NCI-H460 (cell line): ENCODE results near the gene TMX2. TPM values are rescaled to one million over a fixed set of nuclear protein-coding genes. Genes with fewer than 3 reads are reported as not detected.
"Not testable (repeated sequence)": the region's sequence is repeated elsewhere in the genome, so short reads cannot be mapped to it uniquely, and the experiment has no call there.

Source experiments
- DNase-seq: peaks from one replicate; pipeline ENCODE4 v3.0.0-alpha.2; 2016; ENCODE audit warnings: low read depth; ENCODE audit errors: extremely low read depth
- polyA plus RNA-seq: library from polyadenylated mRNA; depleted of rRNA; stranded (reverse); fragments of >200 nt; gene quantifications from 2 replicates; pipeline ENCODE4 v1.2.3, GENCODE V29; 2014; cell fraction: nucleus; rRNA removed
- total RNA-seq: library from RNA; depleted of rRNA; stranded (reverse); fragments of >200 nt; shearing (Covaris generic); gene quantifications from 2 replicates; pipeline ENCODE4 v1.2.3, GENCODE V29; 2014; rRNA removed

Gene TMX2, protein sequence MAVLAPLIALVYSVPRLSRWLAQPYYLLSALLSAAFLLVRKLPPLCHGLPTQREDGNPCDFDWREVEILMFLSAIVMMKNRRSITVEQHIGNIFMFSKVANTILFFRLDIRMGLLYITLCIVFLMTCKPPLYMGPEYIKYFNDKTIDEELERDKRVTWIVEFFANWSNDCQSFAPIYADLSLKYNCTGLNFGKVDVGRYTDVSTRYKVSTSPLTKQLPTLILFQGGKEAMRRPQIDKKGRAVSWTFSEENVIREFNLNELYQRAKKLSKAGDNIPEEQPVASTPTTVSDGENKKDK
- 124 and 126 TPM in 2 replicates for total RNA-seq
- polyA plus RNA-seq, result 123 and 131 TPM in 2 replicates

DNA sequence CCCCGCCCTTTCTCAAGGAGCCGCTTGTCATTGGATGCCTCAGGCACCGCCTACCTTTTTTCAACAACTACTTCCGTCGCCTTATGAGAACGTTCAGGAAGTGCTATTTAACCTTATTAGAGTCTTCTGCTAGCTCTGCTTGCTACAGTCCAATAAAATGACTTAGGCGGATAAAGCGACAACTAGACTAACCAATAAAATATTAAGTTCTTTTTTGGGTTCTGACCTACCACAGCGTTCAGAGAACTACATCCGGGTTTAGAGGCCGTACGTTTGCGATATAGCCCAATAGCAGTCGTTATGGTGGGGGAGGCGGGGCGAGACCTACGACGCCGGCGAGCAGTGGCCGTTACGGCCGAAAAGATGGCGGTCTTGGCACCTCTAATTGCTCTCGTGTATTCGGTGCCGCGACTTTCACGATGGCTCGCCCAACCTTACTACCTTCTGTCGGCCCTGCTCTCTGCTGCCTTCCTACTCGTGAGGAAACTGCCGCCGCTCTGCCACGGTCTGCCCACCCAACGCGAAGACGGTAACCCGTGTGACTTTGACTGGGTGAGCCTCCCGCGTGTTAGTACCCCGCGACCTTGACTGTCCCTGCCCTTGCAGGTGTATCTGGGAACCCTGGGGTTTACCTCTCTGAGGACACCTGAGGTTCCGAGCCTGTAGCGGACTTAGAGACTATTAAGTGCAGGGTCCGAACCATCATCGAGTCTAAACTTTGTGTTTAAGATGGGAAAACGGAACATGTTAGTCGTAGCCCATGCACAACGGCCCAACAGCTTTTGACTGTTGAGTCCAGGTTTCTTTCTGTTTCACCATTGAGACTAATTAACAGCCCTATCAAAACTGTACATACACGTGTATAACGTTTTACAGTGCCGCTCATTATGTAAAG, at the start of gene TMX2:
Gene TMX2, plus strand, starts transcription at position 338 of the 895 bp plus-strand sequence. Its CDS starts 26 bp downstream, at position 364.
- peak; percentile 97 for DNase-seq

DNA sequence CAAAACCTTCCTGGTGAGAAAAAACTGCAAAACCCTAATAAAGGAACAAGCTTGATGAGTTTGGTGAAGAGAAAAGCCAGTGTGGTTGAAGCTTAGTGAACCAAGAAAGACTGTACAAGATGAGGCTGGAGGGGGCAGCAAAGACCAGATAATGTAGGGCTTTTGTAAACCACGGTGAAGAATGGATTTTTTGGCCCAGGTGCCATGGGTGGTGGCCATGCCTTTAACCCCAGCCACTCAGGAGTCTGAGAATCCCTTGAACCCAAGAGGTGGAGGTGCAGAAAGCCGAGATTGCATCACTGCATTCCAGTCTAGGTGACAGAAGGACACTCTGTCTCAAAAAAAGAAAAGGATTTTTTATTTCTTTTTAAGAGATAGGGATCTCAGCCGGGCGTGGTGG, 49.5 kb upstream of the TMX2 start:
- DNase-seq, result no peak

DNA sequence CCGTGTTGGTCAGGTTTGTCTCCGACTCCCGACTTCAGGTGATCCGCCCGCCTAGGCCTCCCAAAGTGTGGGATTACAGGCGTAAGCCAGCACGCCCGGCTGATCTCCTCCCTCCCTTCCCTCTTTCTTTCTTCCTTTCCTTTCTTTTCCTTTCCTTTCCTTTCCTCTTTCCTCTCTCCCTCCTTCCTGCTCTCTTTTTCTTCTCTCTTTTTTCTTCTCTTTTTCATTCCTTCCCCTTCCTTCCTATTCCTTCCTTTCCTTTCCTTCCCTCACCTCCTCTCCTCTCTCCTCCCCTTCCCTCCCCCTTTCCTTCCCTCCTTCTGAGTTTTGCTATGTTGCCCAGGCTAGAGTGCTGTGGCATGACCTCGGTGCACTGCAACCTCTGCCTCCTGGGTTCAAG, 48.4 kb upstream of the TMX2 start:
- no peak for DNase-seq

DNA sequence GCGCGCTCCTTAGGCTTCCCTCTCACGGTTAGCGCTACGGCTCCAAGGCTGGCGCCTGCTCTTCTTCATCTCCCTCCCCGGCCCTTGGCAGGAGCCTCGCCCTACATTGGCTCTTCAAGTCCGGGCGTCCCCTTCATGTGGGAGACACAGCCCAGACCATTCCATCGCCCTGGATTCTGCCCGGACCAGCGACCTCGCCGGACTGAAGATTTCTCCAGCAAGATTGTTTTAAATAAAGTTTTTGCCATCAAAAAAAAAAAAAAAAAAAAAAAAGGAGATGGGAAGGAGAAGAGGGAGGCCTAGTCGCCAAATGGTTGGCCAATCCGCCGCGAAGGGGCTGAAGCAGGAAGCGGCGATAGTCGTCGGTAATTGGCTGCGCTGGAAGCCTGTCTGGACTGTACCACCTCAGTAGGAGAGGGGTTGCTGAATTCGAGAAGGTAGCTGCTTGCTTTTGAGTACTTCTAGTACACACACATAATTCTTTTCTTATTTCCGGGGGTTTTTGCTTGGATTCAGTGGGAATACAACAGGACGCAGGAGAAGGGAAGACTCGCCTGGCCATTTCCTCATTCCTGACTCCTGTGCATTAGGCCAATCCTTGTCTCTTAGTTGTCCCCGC, 45.2 kb upstream of the TMX2 start:
- peak; percentile 94 for DNase-seq

DNA sequence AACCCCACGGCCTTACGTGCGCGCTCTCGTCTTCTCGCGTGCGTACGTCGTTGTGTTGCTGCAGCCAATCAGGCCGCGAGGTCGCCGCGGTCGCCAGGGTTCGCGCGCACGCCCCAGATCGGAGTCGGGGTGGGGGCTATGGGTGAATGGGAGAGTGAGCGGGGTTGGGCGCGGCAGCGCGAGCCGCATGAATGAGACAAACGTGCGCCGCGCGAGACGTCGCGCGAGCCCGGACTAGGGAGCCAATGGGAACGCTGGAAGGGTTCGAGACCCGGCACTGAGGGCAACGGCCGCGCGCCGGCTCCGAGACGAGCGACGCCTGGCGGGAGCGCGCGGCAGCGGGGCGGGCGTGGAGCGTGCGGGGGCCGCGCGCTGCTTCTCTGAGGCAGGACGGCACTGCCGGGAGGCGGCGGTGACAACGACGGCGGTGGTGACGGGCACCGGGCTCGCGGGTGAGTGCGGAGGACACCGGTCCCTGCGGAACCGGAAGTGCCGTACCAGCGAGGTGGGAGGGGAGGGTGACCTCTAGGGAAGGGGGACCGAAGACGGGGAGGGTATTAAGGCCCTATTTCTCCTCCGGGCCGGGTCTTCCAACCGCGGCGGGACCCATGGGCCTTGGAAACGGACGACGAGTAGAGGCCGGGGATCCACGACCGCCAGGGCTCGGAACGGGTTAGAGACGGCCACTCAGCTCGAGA, 44.5 kb upstream of the TMX2 start, which contains the start of gene ZDHHC5:
Gene ZDHHC5, plus strand, starts transcription at position 379 of the 698 bp plus-strand sequence. CDS start 4,977 bp downstream, outside the sequence.
- DNase-seq, result peak; percentile 96

DNA sequence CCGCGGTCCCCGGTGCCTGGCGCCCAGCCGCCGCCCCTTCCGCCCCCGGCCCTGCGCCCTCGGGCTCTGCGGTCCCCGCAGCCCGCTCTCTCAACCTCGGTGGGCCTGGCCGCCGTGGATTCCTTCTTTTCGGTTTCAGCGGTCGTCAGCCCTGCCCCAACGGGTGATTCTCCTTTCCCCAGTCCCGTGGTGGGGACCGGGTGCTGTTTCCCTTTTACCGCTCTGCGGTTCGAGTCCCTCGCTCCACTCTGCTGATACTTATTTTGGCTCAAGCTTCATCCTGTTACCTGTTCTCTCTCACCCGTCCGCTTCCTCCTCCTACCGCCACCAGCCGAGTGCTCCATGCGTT, 44.0 kb upstream of the TMX2 start:
- DNase-seq, result no peak

DNA sequence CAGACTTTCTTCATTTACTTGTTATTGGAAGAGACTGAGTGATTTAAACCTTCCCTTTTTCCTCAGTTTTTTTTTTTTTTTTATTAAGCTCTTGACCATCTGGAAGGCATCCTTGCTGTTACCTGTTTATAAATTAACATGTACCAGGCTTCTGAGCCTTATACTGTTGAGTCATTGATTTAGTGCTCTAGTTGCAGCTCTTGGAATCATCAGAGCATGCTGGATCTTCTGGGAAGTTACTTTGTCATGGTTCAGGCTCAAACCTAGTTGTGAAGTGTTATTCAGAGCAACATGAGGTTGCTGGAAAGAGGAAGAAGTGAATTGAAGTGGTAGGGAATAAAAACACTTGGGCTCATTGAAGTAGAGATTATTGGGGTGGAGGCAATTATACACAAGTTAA, 38.1 kb upstream of the TMX2 start:
- no peak for DNase-seq

DNA sequence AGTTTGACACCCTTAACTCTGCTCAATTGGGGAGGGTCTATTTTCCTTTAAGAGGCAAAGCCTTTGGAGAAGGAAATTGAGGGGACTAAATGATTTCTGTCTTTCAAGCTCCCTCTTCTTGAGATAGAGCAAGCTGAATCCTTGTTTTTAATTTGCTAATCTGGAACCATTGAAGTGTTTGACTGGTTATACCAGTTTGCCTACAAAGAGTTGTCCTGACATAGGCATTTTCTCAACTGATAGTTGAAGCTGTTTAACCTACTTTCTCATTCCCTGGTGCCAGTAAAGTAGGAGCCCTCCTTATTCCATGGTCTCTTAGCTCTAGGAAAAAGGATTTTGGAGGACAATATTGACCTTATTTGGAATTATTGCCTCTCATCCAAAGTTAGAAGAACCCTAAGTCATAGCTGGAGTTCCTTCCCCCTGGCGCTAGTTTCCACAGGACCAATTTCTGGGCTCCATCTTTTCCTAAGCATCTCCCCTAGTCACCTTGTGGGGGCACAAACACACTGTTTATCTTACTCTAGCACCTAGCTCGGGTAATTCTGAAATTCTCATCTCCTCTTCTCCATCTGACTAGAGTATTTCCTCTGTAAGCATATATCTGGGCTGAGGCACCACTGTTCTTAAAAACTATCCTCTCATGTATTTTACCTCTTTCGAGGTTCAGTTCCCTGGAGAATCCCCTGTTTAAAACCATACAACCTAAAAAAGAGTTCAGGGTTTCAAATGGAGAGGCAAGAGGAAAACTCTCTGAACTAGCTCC, 37.0 kb upstream of the TMX2 start:
- DNase-seq, result no peak

DNA sequence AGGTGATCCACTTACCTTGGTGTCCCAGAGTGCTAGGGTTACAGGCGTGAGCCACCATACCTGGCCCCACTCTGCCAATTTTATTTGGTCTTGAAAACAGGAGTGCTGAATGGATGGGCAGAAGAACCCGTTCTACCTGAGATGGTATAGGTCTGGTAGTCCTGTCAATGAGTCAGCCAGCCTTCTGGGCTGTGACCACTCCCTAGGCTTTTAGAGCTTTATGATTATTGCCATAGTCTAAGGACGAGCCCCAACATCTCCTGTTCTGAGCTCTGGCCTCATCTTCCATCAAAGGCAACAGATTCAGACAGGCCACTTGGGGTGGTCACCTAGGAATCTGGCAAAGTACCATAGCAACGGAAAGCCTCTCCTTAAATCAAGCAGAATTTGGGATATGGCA, 33.0 kb upstream of the TMX2 start:
- no peak for DNase-seq

DNA sequence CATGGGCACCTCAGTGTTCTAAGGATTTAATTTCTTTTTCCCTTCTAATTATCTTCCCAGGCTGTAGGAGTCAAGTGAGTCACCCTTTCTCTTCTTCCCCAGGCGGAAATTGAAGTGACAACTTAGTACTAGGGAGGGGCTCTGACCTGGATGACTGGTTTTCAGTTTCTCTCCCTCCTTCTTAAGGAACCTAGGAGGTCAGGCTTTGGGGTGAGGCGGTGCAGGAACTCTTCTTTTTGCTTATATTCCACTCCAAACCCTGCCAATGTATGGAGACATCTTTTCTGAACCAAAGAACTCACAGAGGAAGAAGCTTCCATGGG, 31.9 kb upstream of the TMX2 start:
- no peak for DNase-seq

DNA sequence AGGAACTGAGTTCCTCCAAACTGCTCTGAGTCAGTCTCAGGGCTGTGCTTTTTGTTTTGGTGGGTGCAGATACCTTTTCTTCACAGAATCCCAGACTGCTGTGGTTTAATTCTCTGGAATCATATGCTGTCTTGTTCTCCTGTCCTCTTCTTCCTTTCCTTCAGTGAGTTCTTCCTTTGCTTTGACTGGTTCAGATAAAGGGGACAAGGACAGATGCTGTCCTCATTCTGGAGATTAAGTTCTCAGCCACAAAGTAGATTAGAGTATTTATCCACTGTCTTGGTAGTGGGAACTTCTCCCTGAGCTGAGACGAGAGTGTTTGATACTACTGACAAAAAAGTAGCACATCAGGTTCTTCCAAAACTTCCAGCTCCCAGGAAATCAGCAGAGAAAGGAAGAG, 31.2 kb upstream of the TMX2 start:
- DNase-seq, result no peak

DNA sequence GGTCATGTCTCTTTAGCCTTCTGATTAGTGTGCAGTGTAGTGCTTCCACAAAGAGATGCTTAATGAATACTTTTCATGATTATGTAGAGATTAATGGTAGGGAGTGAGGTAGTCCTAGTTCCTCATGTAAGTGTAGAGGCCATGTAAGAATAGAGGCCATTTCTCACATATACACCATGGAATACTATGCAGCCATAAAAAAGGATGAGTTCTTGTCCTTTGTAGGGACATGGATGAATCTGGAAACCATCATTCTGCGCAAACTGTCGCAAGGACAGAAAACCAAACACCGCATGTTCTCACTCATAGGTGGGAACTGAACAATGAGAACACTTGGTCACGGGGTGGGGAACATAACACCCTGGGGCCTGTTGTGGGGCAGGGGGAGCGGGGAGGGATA, 21.9 kb upstream of the TMX2 start:
- DNase-seq, result not testable (repeated sequence)

DNA sequence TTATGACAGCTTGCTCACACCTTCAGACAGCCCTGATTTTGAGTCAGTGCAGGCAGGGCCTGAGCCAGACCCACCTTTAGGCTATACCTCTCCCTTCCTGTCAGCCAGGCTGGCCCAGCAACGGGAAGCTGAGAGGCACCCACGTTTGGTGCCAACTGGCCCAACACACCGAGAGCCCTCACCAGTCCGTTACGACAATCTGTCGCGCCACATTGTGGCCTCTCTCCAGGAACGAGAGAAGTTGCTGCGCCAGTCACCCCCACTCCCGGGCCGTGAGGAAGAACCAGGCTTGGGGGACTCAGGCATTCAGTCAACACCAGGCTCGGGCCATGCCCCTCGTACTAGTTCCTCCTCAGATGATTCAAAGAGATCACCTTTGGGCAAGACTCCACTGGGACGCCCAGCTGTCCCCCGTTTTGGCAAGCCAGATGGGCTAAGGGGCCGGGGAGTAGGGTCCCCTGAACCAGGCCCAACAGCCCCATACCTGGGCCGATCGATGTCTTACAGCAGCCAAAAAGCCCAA, 13.5 kb upstream of the TMX2 start:
- no peak for DNase-seq

DNA sequence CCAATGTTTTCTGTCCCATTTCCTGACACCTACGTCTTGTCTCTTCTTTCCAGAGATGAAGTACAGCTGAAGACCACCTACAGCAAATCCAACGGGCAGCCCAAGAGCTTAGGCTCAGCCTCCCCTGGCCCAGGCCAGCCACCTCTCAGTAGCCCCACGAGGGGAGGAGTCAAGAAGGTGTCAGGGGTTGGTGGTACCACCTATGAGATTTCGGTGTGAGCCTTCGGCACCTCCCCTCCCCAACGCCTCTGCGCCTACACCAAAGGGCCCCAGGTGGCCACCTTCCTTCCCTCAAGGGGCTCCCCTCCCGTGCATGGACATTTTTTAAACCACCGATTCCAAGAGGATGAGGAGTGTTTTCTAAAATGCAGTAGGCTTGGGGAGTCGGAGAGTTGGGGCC, 12.6 kb upstream of the TMX2 start:
- DNase-seq, result no peak

DNA sequence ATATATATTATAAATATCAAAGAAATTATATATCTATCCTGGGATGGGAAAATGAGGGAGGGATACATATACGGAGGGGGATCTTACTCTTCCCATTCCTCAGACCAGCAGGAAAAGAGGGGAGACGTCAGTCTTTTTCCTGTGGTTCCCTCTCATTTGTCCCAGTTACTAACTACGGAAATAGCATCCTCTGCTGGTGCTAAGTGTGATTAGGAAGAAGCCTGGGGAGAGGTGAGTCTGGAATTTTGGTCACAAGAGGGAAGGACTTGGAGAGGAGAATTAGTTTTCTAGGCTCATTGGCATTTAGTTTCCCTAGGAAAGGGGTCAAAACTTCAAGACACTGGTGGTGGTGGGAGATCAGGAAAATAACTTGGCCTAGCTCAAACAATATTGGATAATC, 12.0 kb upstream of the TMX2 start:
- no peak for DNase-seq

DNA sequence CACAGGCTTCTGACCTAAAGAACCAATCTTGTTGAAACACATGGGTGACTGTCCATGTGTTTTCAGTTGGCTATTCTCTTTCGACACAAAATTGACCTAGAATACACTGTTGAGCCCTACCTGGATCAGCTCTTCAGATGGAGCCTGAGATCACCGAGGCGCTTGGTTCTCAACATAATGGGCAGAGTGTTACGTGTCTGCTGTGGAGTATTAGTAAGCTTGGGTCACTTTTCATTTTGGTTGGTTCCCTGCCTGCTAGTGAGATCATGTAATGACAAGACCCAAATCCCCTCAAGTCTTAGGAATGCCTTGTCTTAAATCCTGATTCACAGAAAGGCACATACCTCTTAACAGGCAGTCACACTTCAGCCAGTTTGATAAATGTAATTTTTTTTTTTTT, 9.1 kb upstream of the TMX2 start:
- DNase-seq, result no peak

DNA sequence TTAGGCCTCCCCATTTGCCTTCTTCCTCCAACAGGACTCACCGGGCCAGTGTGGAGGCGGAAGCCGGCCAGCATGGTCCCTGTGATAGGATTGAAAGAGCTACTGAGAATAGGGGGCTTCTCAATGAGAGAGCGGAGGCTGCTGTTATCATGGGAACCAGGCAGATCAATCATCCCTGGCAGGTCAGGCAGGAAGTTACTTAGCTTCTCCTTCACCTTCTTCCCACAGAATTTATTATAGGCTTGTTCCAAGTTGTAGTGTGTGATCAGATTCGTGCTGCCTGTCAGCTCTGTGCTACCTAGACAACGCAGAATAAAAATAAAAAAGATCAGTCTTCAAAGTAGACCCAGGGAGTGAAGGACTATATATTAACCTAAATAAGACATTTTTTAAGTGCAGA, 7.5 kb upstream of the TMX2 start:
- no peak for DNase-seq

DNA sequence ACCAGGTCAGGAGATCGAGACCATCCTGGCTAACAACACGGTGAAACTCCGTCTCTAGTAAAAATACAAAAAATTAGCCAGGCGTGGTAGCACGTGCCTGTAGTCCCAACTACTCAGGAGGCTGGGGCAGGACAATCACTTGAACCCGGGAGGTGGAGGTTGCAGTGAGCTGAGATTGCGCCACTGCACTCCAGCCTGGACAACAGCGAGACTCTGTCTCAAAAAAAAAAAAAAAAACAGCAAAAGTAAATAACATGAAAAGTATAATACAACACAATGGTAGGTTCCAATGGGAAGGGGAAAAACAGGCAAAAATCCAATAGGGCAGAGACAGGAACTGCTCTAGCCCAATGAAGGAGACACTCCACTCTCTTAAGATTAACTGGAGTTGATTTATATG, 7.0 kb upstream of the TMX2 start:
- not testable (repeated sequence) for DNase-seq

DNA sequence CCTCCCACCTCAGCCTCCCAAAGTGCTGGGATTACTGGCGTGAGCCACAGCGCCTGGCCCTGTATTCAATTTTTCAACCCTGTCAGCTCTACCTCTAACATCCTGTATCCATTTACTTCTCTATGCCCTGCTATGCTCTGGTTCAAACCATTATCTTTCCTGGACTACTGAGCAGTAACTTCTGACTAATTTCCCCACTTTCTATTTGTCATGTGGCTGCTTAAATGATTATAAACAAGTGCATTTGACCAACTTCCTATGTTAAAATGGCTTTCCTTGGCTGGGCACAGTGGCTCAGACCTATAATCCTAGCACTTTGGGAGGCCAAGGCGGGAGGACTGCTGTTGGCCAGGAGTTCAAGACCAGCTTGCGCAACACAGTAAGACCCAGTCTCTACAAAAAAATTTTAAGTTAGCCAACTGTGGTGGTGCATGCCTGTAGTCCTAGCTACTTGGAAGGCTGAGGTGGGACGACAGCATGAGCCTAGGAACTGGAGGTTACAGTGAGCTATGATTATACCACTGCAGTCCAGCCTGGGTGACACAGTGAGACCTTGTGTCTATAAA, 2.5 kb upstream of the TMX2 start:
- DNase-seq, result no peak
